ENCODE results near the gene IQGAP3.

IQGAP3 gene

DNA sequence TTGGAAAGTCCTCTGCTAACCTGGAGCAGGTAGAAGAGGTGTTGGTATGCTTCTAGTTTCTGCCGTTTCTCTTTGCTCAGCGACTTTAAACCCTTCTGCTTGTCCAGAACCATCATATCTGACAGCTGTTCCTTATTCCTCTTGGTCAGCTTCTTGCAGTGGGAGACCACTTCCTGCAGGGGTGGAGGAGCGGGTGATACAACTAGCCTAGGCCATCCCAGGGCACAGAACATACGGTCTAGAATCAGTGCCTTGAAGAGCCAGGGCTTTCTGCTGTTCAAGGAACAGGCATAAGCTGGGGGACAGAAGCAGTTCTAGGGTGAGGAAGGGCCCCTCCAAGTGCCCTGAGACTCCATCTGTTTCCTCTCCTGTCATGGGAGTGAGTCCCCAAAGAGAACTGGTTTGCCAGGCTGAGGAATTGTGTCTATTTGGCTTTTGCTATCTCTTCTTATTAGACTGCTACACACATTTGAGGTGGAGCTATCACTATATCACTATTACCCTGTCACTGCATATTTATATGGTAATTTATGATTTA is 32.5 kb downstream of the IQGAP3 start:
- no peak for DNase-seq (ENCODE audit: low read depth, low spot score)

DNA sequence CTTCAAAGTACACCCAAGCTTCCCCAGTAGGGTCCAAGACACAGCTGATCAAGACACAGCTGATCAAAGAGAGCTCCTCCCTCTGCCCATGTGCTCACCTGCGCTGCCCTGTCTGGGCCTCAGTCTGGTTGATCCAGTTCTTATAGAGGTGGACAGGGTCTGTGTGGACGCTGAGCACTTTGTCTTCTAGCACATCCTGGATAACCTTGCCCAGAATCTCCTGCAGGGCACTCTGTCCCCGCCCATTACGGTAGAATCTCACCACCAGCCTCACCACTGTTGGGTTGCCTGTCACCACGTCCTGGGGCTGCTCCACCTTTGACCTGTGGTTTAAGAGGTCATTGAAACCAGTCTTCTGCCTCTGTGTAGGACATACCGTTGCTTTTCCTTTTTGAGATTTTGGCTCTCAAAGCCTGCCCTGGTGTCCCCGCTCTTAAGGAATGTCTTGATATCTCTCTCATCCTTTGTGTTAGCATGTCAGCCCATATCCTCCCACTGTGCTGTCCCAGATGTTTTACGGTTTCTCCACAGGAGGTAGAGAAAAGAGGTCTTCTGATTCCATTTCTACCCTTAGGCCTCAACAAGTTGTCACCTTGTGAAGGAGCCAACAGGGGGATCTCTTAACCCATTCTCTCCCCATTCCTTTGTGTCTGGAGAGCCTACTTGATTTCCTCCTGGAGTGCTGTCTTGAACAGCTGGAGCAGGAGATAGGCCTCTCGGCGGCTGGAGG is 33.5 kb downstream of the IQGAP3 start:
- no peak for DNase-seq (ENCODE audit: low read depth, low spot score)

DNA sequence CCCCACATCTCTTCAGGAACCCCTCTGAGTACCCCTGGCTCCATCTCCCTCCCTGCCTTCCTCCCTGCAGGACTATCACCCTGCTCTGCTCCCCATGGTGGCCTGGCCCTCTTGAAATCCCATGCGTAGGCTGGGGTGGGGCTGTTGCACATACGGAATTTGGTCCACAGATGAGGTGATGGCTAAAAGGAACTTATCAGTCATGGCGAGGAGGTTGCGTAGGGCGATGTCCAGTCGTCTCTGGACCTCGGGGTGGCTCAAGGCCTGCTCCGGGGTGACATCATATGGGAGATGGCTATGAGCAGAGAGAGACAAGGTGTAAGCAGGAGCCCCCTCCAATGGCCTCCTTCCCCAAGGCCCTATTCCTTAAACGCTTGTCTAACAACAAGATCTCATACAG is 35.3 kb downstream of the IQGAP3 start:
- DNase-seq (ENCODE audit: low read depth, low spot score), result no peak

DNA sequence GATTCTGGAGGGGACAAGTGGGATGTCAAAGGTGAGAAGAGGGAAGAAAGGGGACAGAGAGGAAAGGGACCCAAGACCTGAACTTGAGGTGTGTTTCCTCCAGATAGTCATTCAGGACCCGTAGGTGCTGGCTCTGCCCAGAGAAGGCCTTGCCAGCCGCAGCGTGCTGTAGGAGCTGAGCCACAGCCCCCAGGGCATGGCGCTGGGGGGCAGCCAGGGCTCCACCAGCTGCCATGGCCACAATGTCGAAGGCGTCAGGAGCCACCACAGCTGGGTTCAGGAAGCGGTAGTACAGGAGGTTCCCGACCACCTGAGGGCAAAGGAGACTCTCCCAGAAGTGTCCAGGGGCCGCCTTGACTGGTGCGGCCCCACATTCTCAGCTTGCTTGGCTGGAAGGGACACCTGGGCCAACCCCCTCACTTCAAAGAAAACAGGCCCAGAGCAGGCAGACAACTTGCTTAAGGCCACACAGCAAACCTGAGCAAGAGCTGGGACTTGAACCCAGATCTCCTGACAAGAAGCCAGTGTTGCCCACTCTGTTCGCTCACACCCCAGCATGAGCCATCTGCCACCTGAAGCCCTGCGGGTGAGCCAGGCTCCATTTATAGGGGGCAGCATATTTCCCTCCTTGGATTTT is 37.8 kb downstream of the IQGAP3 start:
- DNase-seq (ENCODE audit: low read depth, low spot score), result no peak

DNA sequence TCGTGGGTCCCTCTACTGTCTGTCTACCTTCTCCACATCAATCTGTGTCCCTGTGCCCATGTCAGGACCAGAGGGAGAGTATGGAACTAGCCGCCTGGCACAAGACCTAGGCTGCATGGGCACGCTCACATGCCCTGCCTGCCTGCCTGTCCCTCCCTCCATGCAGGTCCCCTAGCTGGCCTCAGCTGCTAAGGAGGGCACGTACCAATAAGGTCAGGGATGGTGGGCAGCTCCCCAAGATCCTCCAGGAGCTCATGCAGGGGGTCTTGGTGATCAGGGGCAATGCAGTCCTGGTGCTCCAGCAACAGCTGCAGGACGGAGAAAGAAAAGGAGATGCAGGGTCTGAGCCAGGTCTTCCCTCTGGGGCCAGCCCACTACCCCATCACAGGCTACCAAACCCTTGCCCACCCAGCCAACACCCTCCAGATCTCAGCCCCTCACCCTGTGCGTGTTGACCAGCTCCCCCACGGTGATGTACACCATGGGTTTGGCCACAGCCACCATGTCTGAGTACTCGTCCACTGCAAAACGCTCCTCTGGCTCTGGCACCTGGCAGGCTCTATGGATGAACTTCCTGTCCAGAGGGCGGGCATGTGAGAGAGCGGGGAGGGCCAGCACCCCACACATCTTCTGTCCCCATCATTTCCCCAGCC is 38.7 kb downstream of the IQGAP3 start:
- no peak for DNase-seq (ENCODE audit: low read depth, low spot score)

DNA sequence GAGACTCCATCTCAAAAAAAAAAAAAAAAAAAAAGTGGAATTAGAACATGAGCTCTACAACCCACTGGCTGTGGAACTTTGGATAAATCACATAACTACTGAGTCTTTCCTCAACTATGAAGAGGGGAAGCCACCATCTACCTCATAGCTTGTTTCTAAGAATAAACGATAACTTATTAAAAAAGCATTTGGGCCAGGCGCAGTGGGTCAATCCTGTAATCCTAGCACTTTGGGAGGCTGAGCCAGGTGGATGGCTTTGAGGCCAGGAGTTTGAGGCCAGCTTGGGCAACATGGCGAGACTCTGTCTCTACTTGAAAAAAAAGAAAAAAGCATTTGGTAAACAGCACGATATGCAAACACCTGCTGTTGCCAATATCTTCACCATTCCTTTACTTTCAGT is 40.0 kb downstream of the IQGAP3 start:
- DNase-seq (ENCODE audit: low read depth, low spot score), result no peak

DNA sequence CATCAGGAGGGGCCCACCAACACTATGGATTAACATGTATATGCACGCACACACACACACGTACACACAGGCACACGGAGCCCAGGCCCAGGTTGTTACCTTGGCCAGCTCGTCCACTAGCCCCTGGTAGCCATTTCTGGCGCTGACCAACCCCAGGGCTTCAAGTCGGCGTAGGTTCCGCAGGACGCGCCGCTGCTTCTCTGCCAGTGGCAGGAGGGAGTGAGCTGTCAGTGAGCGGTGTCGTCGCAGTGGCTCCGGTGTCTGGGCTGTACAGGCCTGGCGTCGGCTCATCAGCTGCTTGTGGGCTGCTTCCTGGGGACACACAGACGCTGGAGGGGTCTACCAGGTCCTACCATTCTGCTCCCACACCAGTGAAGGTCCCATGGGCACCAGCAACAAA is 42.4 kb downstream of the IQGAP3 start:
- DNase-seq (ENCODE audit: low read depth, low spot score), result no peak

DNA sequence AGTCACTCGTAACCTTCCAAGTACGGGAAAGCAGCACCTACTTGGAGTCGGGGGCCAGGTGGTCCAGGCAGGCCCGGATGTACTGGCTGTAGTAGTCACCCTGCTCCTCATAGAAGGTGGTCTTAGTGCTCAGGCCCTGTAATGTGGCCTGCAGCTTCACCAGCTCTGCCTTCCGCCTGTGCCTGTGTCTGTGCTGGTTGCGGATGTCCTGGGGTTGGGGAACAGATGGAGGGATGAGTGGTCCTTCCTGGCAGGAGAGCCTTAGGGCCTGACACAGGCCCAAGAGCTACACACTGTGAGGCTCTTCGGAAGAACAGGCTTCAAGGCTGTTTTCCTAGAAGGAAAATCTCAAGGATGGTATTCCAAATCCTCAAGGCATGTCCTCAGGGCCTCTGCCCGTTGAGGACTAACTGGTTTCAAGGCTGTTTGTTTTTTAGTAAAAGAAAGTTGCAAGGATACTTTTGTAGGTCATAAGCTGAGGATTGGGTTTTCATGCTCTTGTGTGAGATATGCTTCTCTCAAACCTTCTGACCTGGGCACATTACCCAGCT is 43.4 kb downstream of the IQGAP3 start:
- DNase-seq (ENCODE audit: low read depth, low spot score), result no peak

DNA sequence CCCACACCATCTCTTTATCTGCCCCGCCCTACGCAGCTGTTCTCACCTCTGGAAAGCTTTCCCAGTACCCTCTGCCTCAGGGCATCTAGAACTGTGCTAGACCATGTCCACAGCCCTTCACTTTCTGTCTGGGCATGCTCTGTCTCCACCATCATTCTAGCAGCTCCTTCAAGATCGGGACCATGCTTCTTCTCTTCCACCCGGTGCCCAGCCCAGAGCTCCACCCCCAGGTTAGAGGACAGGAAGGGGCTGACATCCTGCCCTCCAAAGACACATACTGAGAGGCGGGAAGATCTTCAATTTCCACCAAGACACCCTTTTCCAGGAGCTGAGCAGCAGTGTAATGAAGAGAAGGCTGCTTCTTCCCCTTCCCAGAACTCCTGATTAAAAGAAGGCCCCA is 44.1 kb downstream of the IQGAP3 start:
- DNase-seq (ENCODE audit: low read depth, low spot score), result no peak

DNA sequence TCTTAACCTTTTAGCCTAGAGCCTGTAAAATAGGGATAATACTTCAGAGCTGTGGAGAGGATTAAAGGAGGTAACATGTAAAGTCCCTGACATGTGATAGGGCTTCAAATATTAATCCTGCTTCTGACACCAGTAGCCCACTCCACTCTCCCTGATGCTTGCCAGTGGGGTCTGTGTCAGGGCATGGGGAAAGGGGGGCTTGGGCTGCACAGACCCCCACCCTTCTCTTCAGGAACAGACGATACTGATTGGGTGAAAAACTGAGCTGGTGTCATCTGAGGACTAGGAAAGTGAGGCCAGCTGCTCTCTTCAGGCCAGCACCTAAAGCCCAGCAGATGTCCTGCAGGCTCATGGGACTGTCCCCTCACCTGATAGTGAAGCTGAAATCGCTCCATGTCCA is 44.8 kb downstream of the IQGAP3 start:
- no peak for DNase-seq (ENCODE audit: low read depth, low spot score)

DNA sequence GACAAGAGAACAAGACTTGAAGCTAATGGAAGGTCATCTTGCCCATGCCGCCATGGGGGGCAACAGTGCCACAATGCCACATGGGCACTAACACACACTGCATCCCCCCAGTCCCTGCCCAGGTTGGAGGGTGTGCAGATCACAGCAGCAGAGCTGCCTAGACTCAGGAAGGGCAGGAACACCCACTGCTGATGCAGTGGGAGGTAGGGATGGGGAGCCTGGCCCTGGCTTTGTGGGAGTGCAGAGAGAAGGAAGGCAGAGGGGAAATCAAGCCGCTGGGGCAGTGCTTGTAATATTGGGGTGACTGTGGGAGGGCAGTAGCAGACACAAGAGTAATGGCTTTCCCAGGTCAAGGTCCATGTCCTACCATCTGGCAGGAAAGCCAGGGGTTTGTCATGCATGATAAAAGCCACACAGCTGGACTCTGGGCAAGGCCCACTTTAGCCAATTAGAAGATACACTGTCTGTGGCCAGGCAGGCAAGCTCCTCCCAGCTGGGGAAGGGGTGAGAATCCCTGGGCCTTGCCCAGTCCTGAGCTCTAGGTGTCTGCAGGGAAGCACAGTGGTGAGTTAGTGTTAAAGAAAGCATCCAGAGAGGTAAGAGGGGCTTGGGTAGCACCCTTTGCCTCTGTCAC is 46.4 kb downstream of the IQGAP3 start:
- no peak for DNase-seq (ENCODE audit: low read depth, low spot score)

DNA sequence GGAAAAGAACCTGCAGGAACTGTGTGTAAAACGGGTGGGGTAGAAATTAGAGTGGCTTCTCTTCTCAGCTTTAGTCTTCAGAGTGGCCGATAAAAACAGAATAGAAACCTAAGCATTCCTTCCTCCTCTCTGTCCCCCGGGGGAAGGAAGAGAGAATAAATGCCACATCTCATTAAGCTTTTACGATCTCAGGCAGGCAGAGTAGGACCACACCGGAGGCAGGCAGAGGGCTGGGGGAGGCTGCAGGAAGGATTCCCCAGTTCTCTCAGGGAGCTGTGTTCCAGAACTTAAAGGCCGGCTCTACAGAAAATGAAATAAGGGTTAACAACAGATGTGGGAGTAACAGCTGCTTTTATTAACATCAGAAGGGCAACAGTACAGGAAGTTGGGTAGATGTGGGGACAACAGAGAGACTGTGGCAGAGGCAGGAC is 47.3 kb downstream of the IQGAP3 start:
- no peak for DNase-seq (ENCODE audit: low read depth, low spot score)

DNA sequence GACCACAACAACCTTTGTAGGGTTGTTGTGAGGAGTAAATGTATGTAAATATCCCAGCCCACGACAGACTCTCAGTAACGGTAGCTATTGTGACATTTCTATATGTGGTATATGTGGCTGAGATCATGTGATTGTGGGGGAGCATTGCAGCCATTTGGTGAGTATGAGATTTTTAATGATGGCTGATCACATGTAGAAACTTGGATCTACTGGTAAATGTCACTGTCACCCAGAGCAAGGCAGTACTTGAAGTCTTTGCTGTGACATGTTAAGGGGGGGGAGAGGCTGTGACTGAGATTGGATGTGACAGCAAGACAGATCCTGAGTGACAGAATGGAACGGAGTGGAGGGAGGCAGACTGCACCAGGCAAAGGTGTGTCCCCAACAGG is 47.9 kb downstream of the IQGAP3 start:
- DNase-seq (ENCODE audit: low read depth, low spot score), result no peak

DNA sequence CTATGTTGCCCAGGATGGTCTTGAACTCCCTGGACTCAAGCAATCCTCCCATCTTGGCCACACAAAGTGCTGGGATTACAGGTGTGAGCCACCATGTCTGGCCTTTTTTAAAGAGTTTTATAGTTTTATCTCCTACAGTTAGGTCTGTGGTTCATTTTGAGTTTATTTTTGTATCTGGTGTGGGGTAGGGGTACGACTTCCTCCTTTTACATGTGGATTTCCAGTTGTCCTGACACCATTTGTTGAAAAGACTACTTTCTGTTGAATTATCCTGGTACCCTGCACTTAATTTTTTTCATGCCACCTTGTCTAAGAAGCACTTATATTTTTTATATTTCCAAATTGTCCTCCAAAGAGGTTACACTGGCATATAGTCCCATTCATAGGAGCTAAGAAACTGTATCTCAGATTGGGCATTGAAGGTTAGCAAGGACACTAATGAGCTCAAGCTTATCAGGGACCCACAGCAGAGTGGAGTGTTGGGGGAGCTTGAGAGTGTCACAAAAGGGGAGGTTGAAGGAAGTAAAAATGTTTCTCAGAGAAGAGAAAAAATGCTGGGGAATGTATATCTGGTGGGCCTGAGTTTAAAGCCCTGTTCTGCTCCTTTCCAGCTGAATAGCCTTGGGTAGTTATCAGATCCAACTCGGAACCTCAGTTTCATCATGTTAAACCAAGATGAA is 48.4 kb downstream of the IQGAP3 start:
- DNase-seq (ENCODE audit: low read depth, low spot score), result no peak

DNA sequence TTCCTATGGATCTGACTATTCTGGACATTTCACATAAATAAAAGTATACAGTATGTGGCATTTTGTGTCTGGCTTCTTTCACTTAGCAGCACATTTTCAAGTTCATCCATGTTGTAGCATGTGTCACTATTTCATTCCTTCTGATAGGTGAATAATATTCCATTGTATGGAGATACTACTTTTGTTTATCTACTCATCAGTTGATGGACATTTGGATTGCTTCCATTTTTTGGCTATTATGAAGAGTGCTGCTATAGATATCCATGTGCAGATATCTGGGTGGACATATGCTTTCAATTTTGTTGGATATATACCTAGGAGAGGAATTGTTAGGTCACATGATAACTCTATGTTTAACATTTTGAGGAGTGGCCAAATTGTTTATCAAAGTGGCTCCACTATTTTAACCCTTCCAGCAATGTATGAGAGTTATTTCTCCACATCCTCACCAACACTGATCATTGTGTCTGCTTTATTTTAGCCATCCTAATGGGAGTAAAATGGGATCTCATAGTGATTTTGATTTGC is 49.9 kb downstream of the IQGAP3 start:
- no peak for DNase-seq (ENCODE audit: low read depth, low spot score)

DNA sequence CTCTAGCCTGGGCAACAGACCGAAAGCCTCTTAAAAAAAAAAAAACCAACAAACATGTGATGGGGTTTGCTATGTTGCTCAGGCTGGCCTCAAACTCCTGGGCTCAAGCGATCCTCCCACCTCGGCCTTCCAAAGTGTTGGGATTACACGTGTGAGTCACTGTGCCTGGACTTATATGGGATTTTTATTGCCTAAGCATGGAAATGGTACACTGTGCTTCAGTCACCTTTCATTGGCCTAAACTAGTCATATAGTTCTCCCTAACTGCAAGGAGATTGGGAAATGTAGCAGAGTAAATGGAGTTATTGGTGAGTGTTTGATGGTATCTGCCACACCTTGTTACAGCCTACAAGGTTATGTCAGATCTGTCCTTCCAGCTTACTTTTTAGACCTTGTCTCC is 54.6 kb downstream of the IQGAP3 start:
- DNase-seq (ENCODE audit: low read depth, low spot score), result no peak

DNA sequence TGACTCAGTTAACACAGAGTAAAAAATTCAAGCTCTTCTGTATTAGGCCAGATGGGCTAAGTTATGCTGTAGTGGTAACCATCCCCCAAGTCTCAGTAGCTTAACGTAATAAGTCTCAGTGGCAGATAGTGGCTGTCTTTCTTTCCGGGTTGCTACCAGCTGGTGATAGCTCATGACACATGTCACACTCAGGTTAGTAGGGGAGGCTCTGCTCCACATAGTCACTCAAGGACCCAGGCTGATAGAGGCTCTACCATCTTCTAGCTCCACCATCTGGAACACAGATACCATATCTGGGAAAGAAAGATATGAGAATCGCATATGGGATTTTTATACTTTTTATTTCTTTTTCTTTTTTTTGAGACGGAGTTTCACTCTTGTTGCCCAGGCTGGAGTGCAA is 55.5 kb downstream of the IQGAP3 start:
- DNase-seq (ENCODE audit: low read depth, low spot score), result no peak

DNA sequence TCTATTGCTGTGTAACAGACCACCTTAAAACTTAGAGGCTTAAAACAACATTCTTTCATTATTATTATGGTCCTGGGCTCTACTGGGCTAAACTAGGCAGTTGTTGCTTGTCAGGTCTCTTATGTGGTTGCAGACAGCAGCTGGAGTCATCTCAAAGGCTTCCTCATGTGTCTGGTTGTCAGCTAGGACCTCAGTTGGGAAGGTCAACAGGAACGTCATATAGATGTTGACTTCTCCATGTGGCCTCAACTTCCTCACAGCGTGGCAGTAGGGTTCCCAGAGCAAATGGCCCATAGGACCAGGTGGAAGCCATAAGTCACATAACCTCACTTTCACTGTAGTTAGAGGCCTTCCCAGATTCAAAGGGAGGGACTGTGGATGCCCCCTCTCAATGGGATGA is 56.4 kb downstream of the IQGAP3 start:
- no peak for DNase-seq (ENCODE audit: low read depth, low spot score)

DNA sequence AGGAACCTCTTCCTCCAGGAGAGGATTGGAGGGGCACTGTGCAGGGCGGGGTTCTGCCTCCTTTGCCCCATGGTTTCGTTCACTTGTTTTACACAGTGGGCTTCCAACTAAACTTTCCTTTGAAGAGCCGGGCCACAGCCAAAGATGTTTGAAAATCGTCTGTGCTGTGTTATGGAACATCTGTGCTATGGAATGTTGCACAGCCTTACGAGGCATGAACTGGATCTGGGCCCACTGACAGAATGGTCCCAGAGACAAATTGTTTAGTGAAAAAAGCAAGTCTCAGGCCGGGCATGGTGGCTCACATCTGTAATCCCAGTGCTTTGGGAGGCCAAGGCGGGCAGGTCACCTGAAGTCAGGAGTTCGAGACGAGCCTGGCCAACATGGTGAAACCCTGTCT is 59.2 kb downstream of the IQGAP3 start:
- DNase-seq (ENCODE audit: low read depth, low spot score), result no peak

DNA sequence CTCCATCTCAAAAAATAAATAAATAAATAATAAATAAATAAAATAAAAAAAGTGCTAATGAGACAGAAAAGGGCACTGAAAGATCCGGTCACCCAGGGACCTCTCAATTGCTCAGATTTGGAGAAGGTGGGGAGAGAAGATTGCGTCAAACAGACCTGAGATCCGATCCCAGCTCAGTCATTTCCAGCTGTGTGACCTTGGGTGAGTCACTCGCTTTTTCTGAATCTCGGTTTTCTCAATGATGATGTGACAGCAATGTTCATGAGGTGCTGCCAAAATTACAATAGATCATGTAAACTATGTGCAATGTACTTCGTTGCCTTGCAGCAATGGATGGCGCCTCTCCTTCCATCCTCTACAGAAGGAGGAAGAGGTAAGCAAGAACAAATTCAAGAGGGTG is 60.7 kb downstream of the IQGAP3 start:
- no peak for DNase-seq (ENCODE audit: low read depth, low spot score)

DNA sequence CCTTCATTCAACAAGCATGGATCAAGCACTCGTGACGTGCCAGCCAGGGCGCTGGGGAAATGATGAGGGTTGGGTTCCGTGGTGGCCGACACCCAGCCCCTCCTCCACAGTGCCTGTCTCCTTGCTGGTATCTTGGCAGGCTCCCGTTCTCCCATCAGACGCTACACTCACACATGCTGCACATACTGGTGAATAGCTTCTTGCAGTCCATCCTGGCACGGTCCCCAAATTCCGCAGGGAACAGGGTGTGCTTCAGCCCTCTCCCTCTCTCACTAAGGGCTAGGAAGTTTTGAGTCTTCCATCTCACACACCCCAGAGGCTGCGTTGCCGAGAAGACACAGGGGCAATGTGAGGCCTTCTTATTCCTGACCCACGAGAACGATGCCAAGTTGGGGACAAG is 61.7 kb downstream of the IQGAP3 start:
- no peak for DNase-seq (ENCODE audit: low read depth, low spot score)
